ENCODE measurements around the gene GBGT1. TPM values are rescaled to one million over a fixed set of nuclear protein-coding genes. Genes with fewer than 3 reads are reported as not detected.

GBGT1 gene
- total and polyA plus RNA-seq, 5 donors from 2014 or later, result 0.67 to 1.6 (median 1.5) TPM; not detected in 2

DNA sequence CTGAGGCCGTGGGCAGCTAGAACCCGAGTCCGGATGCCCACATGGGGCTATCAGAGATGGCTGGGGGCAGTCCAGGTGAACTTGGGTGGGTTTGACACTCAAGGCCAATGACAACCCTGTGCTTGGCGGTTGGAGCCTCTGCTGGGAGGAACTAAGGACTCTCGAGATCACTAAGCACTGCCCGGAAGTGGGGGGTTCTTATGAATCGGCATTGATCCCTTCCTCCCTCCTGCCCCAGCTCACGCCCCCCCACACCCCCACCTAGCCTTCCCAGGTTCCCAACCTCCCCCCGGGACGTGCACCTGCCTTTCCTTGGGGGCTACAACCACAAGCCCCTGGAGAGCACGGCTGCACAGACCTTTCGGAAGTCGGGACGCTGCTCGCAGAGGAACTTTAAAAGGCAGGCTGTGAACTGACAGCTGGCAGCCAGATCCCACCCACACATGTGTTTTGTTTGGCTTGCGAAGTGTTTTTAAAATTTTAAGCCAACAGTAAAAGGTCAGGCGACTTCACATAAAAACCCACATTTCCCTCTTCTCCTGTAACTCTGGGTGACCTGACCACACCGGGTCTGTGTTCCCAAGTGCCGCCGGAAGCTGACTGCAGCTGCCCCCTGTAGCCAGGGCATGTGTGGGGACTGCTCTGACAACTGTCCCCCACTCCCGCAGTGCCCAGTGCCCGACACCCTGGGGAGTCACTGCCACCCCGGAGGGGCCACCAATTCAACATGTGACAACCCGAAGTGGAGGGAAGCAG lies 37.6 kb downstream of the GBGT1 start:
- DNase-seq, result peak; percentile 29 to 61 (median 50)
- H3K27me3 Mint-ChIP-seq, result peaks cover 5% of the 10 kb centered on the region
- ATAC-seq (ENCODE audit: low read depth in 2 of 2), result no peak

DNA sequence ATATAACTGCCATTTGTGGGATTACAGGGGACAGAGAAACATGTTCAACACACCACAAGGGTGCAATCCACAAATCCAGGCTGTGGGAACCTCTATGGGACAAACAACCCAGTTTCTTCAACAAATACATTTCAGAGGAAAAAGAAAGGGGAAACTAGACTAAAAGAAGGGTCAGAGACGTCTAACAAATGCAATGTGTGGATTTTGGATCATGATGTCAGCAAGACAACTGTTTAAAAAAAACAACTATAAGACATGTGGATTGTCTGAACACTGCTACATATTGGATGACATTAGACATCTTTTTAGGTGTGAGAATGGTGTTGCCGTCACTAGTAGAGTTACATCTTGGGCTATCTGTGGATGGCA lies 38.8 kb downstream of the GBGT1 start:
- peak overlapping the region; percentile 56 for H3K27ac ChIP-seq (ENCODE audit: insufficient read depth, low read length, poor library complexity, severe bottlenecking)
- H3K4me1 ChIP-seq (ENCODE audit: control insufficient read depth, insufficient read depth, low read length, poor library complexity, severe bottlenecking), result peaks cover 85% of the 10 kb centered on the region
- Mint-ChIP-seq H3K4me1 (peaks cover 20 to 89% (median 48%) of the 10 kb centered on the region in 4 donors), H3K36me3 (peaks cover 4% of the 10 kb centered on the region), H3K9me3 (peaks cover 0 to 1% (median 0%) of the 10 kb centered on the region in 7 donors), H3K27ac (peak overlapping the region; percentile 88 to 100 (median 97)), H3K4me3 (peak overlapping the region; percentile 65 to 93 (median 74)), H3K27me3 (no peaks in the 10 kb centered on the region)
- no peaks in the 10 kb centered on the region for H3K36me3 ChIP-seq (ENCODE audit: control insufficient read depth, insufficient read depth, low read length)
- no peaks in the 10 kb centered on the region for H3K27me3 ChIP-seq (ENCODE audit: control insufficient read depth, insufficient read depth, low read length)
- DNase-seq, result no peak
- ATAC-seq (ENCODE audit: low read depth in 2 of 2), result no peak
- H3K9me3 ChIP-seq (ENCODE audit: control insufficient read depth in 2 of 2, low read length in 2 of 2), result no peaks in the 10 kb centered on the region
- H3K4me3 ChIP-seq (ENCODE audit: low read depth, low read length), result peak overlapping the region; percentile 44

More for the DNA sequence above, 37.6 kb downstream of the GBGT1 start:
- Histone ChIP-seq H3K9me3 (ENCODE audit: control insufficient read depth in 2 of 2, low read length in 2 of 2) (no peaks in the 10 kb centered on the region), H3K27ac (ENCODE audit: insufficient read depth, low read length, poor library complexity, severe bottlenecking) (peak overlapping the region; percentile 100), H3K4me3 (ENCODE audit: low read depth, low read length) (peak overlapping the region; percentile 54), H3K4me1 (ENCODE audit: control insufficient read depth, insufficient read depth, low read length, poor library complexity, severe bottlenecking) (peaks cover 87% of the 10 kb centered on the region), H3K27me3 (ENCODE audit: control insufficient read depth, insufficient read depth, low read length) (no peaks in the 10 kb centered on the region), H3K36me3 (ENCODE audit: control insufficient read depth, insufficient read depth, low read length) (no peaks in the 10 kb centered on the region)
- Mint-ChIP-seq H3K27ac (peak overlapping the region; percentile 90 to 94 (median 93)), H3K9me3 (peaks cover 0 to 1% (median 0%) of the 10 kb centered on the region in 7 donors), H3K36me3 (peaks cover 6% of the 10 kb centered on the region), H3K4me3 (peak overlapping the region; percentile 65 to 93 (median 90)), H3K4me1 (peaks cover 20 to 90% (median 53%) of the 10 kb centered on the region in 4 donors)

DNA sequence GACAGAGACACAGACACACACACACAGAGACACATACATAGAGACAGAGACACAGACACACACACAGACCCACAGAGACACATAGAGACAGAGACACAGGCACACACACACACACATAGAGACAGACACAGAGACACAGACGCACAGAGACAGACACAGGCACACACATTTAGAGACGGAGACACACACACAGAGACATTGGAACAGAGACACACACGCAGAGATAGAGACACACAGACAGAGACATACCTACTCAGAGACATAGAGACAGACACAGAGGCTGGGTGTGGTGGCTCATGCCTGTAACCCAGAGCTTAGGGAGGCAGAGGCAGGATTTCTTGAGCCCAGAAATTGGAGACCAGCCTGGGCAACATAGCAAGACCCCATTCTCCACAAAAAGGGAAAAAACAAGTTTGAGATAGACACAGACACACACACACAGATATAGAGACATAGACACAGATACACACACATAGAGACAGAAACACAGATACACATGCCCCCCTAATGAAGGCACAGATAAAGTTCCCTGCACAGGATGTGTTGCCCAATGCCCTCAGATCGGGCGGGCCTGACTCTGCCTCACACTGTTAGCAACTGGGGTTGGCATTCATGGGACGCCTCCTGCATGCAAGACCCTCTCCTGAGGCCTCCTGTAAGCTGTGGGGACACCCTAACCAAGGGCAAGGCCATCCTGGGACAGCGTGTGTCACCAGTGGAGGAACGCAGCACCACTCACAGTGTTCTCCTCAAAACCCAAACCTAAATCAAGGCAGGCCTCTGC lies 39.4 kb downstream of the GBGT1 start:
- H3K27me3 ChIP-seq (ENCODE audit: control insufficient read depth, insufficient read depth, low read length), result no peaks in the 10 kb centered on the region
- Mint-ChIP-seq H3K27ac (peak overlapping the region; percentile 93 to 100 (median 97)), H3K36me3 (peaks cover 4% of the 10 kb centered on the region), H3K4me3 (peak overlapping the region; percentile 65 to 93 (median 74)), H3K4me1 (peaks cover 20 to 87% (median 47%) of the 10 kb centered on the region in 4 donors), H3K9me3 (peaks cover 0 to 1% (median 0%) of the 10 kb centered on the region in 7 donors), H3K27me3 (no peaks in the 10 kb centered on the region)
- H3K36me3 ChIP-seq (ENCODE audit: control insufficient read depth, insufficient read depth, low read length), result no peaks in the 10 kb centered on the region
- peak overlapping the region; percentile 26 for H3K4me3 ChIP-seq (ENCODE audit: low read depth, low read length)
- peaks cover 85% of the 10 kb centered on the region for H3K4me1 ChIP-seq (ENCODE audit: control insufficient read depth, insufficient read depth, low read length, poor library complexity, severe bottlenecking)
- no peaks in the 10 kb centered on the region for H3K9me3 ChIP-seq (ENCODE audit: control insufficient read depth in 2 of 2, low read length in 2 of 2)
- peak in 1 of 3 donors; percentile 27 for DNase-seq
- H3K27ac ChIP-seq (ENCODE audit: insufficient read depth, low read length, poor library complexity, severe bottlenecking), result peak overlapping the region; percentile 56
- no peak for ATAC-seq (ENCODE audit: low read depth in 2 of 2)

DNA sequence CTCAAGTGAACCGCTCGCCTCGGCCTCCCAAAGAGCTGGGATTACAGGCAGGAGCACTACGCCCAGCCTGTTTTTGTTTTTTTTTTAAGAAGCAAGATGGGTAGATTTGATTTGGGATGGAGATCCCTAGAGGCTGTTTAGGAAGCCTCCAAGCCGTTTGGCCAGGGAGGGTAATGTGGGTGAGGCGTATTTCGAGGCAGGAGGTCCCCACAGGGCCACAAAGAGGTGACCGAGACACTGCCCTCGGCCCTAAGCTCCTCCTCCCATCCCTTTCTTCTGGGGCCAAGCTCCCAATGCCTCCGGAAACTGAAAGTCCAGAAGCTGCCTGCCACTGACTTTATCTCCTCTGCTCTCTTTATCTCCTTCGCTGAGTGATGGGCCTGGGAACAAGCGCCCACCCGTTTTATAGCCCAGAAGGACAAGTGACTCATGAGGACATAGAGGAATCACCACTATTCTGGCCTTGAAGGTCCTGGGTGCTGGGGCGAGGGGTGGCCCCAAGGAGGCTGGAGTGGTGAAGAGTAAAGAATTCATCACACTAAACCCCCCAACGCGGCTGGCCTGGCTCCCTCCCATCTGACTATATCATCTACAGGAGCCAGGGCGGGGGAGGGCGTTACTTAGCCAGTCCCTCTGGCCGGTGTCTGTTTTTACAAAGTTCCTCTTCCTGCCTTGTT lies 40.6 kb downstream of the GBGT1 start:
- no peak for DNase-seq
- H3K4me1 Mint-ChIP-seq, result peaks cover 20 to 88% (median 50%) of the 10 kb centered on the region in 4 donors
- peak overlapping the region; percentile 48 to 93 (median 68) for H3K4me3 Mint-ChIP-seq
- H3K9me3 ChIP-seq (ENCODE audit: control insufficient read depth in 2 of 2, low read length in 2 of 2), result no peaks in the 10 kb centered on the region
- H3K4me3 ChIP-seq (ENCODE audit: low read depth, low read length), result no peak overlapping the region
- no peaks in the 10 kb centered on the region for H3K27me3 Mint-ChIP-seq
- ATAC-seq (ENCODE audit: low read depth in 2 of 2), result no peak
- peaks cover 0 to 1% (median 0%) of the 10 kb centered on the region in 7 donors for H3K9me3 Mint-ChIP-seq
- H3K4me1 ChIP-seq (ENCODE audit: control insufficient read depth, insufficient read depth, low read length, poor library complexity, severe bottlenecking), result peaks cover 85% of the 10 kb centered on the region
- H3K36me3 ChIP-seq (ENCODE audit: control insufficient read depth, insufficient read depth, low read length), result no peaks in the 10 kb centered on the region
- peak overlapping the region; percentile 93 to 100 (median 97) for H3K27ac Mint-ChIP-seq
- no peaks in the 10 kb centered on the region for H3K27me3 ChIP-seq (ENCODE audit: control insufficient read depth, insufficient read depth, low read length)
- H3K27ac ChIP-seq (ENCODE audit: insufficient read depth, low read length, poor library complexity, severe bottlenecking), result peak overlapping the region; percentile 96
- peaks cover 4% of the 10 kb centered on the region for H3K36me3 Mint-ChIP-seq

DNA sequence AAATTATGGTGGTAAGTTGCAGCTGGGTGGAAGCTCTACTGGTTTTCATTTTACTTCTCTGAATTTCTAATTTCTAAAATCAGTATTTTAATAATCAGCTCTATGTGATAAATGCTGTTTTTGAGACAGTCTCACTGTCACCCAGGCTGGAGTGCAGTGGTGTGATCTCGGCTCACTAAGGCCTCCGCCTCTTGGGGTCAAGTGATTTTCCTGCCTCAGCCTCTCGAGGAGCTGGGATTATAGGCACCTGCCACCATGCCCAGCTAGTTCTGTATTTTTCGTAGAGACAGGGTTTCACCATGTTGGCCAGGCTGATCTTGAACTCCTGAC lies 41.1 kb downstream of the GBGT1 start:
- Mint-ChIP-seq H3K4me1 (peaks cover 20 to 88% (median 50%) of the 10 kb centered on the region in 4 donors), H3K27me3 (no peaks in the 10 kb centered on the region), H3K36me3 (peaks cover under 1% of the 10 kb centered on the region), H3K27ac (peak overlapping the region; percentile 90 to 100 (median 97)), H3K4me3 (peak overlapping the region; percentile 60 to 93 (median 77)), H3K9me3 (peaks cover 0 to 1% (median 0%) of the 10 kb centered on the region in 7 donors)
- DNase-seq, result no peak
- H3K4me1 ChIP-seq (ENCODE audit: control insufficient read depth, insufficient read depth, low read length, poor library complexity, severe bottlenecking), result peaks cover 85% of the 10 kb centered on the region
- H3K27ac ChIP-seq (ENCODE audit: insufficient read depth, low read length, poor library complexity, severe bottlenecking), result peak overlapping the region; percentile 96
- no peak for ATAC-seq (ENCODE audit: low read depth in 2 of 2)
- no peaks in the 10 kb centered on the region for H3K36me3 ChIP-seq (ENCODE audit: control insufficient read depth, insufficient read depth, low read length)
- H3K9me3 ChIP-seq (ENCODE audit: control insufficient read depth in 2 of 2, low read length in 2 of 2), result no peaks in the 10 kb centered on the region
- no peak overlapping the region for H3K4me3 ChIP-seq (ENCODE audit: low read depth, low read length)
- H3K27me3 ChIP-seq (ENCODE audit: control insufficient read depth, insufficient read depth, low read length), result no peaks in the 10 kb centered on the region

DNA sequence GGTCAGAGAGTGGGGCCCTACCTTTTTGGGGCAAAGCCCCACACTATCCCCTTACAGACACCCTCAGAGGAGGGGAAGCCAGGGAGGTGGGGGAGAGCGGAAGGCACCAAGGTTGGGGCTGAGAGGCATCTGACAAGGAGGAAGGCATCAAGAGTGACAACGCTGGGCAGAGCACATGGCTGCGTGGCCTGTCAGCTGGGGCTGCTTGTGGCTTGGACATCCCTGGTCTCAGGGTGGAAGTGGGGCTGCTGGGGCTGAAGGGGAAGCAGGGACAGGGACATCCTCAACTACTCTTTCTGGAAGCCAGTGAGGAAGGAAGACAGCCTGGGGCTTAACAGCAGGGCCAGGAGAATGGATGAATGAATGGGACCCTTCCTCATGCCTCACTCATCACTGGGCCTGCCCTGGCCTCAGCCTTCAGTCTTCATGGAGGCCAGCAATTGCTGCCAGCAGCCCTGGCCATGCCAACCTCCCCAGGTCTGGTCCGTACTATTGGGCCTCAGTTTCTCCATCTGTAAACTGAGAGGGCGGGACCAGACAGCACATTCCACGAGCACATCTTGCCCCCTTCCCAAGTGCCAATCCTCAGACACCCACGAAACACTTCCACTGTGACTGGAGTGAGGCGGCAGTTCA lies 41.7 kb downstream of the GBGT1 start:
- Histone ChIP-seq H3K36me3 (ENCODE audit: control insufficient read depth, insufficient read depth, low read length) (no peaks in the 10 kb centered on the region), H3K4me1 (ENCODE audit: control insufficient read depth, insufficient read depth, low read length, poor library complexity, severe bottlenecking) (peaks cover 85% of the 10 kb centered on the region), H3K27ac (ENCODE audit: insufficient read depth, low read length, poor library complexity, severe bottlenecking) (peak overlapping the region; percentile 96), H3K4me3 (ENCODE audit: low read depth, low read length) (peak overlapping the region; percentile 49), H3K9me3 (ENCODE audit: control insufficient read depth in 2 of 2, low read length in 2 of 2) (no peaks in the 10 kb centered on the region), H3K27me3 (ENCODE audit: control insufficient read depth, insufficient read depth, low read length) (no peaks in the 10 kb centered on the region)
- DNase-seq (no peak), ATAC-seq (ENCODE audit: low read depth in 2 of 2) (peak; percentile 4 to 5)
- Mint-ChIP-seq H3K9me3 (peaks cover 0 to 1% (median 0%) of the 10 kb centered on the region in 7 donors), H3K27ac (peak overlapping the region; percentile 90 to 100 (median 97)), H3K4me3 (peak overlapping the region; percentile 77 to 93 (median 82)), H3K27me3 (no peaks in the 10 kb centered on the region), H3K36me3 (no peaks in the 10 kb centered on the region), H3K4me1 (peaks cover 20 to 88% (median 48%) of the 10 kb centered on the region in 4 donors)
